SU-DHL-6 (cell line): ENCODE data around the gene CSPG4.

Experiments used
- H2AFZ ChIP-seq: fragments of 200-600 bp; sonication (generic); 2 replicates; pipeline ENCODE4 v1.6.1; 2014; ENCODE audit warnings: low read depth, mild to moderate bottlenecking, moderate library complexity, mixed read lengths, antibody characterized with exemption, low read length; ENCODE audit not compliant: severe bottlenecking
- H3F3A ChIP-seq: fragments of 200-600 bp; shearing (Covaris generic); 2 replicates; pipeline ENCODE4 v1.6.0; 2016; ENCODE audit warnings: antibody characterized with exemption, mild to moderate bottlenecking; ENCODE audit not compliant: insufficient read depth
- H3K27ac ChIP-seq: fragments of 200-600 bp; sonication (generic); 2 replicates; pipeline ENCODE4 v1.5.1; 2016; ENCODE audit warnings: low read depth, mild to moderate bottlenecking, low read length, moderate library complexity, mixed read lengths
- H3K27me3 ChIP-seq: fragments of 200-600 bp; sonication (generic), shearing (Covaris generic); 2 replicates; pipeline ENCODE4 v1.6.0; 2014; ENCODE audit warnings: mild to moderate bottlenecking, low read length
- H3K36me3 ChIP-seq: fragments of 200-600 bp; sonication (generic); 2 replicates; pipeline ENCODE4 v1.6.1; 2014; ENCODE audit warnings: mild to moderate bottlenecking, low read length, mixed read lengths
- H3K4me2 ChIP-seq: fragments of 300-600, 200-600 bp; shearing (Covaris generic), sonication (generic); 2 replicates; pipeline ENCODE4 v1.6.0; 2014; ENCODE audit warnings: low read length, low read depth, mild to moderate bottlenecking; ENCODE audit not compliant: poor library complexity, severe bottlenecking
- H3K4me3 ChIP-seq: fragments of 200-600 bp; sonication (generic); 2 replicates; pipeline ENCODE4 v1.5.1; 2014; ENCODE audit warnings: antibody characterized with exemption, low read length, mild to moderate bottlenecking, mixed read lengths; ENCODE audit not compliant: insufficient read depth, poor library complexity, severe bottlenecking
- H3K79me2 ChIP-seq: fragments of 200-600 bp; sonication (generic); 2 replicates; pipeline ENCODE4 v1.6.1; 2014; ENCODE audit warnings: mild to moderate bottlenecking, low read length, moderate library complexity; ENCODE audit not compliant: insufficient read depth
- H3K9ac ChIP-seq: fragments of 200-600 bp; sonication (generic); 2 replicates; pipeline ENCODE4 v1.7.0; 2014; ENCODE audit warnings: mild to moderate bottlenecking, low read length
- H3K9me2 ChIP-seq: fragments of 200-600 bp; sonication (generic); replicated peaks from 2 replicates; pipeline ENCODE4 v1.6.1; 2014; ENCODE audit warnings: low read length; ENCODE audit not compliant: insufficient read depth
- H3K9me3 ChIP-seq: fragments of 200-600 bp; sonication (generic); 2 replicates; pipeline ENCODE4 v1.6.1; 2014; ENCODE audit warnings: low read length, mixed read lengths; ENCODE audit not compliant: insufficient read depth
- H4K20me1 ChIP-seq: fragments of 200-600 bp; sonication (generic); 2 replicates; pipeline ENCODE4 v1.6.1; 2014; ENCODE audit warnings: low read depth, mild to moderate bottlenecking, antibody characterized with exemption, low read length, moderate library complexity, mixed read lengths
- CTCF ChIP-seq: fragments of 200-600 bp; sonication (generic); IDR thresholded peaks from one replicate; pipeline ENCODE4 v1.5.1; 2017; ENCODE audit warnings: antibody characterized with exemption, mild to moderate bottlenecking, low read length, moderate library complexity; ENCODE audit not compliant: insufficient read depth, poor library complexity, severe bottlenecking
- EZH2phosphoT487 ChIP-seq: fragments of 200-600 bp; sonication (generic), shearing (Covaris generic); conservative IDR thresholded peaks from 2 replicates; pipeline ENCODE4 v1.6.1; 2018; ENCODE audit warnings: mild to moderate bottlenecking, antibody characterized with exemption, low read length, moderate library complexity, mixed read lengths

The CSPG4 gene

GRCh38 chr15:75666823-75667501 lies 45.7 kb downstream of the CSPG4 start:
- no peaks in the 10 kb centered on the region for H3K9me2 ChIP-seq
- H2AFZ ChIP-seq: no peak overlapping the region
- H3K79me2 ChIP-seq: no peaks in the 10 kb centered on the region
- H3K27ac ChIP-seq: no peak overlapping the region
- H3F3A ChIP-seq: no peaks in the 10 kb centered on the region
- H3K9me3 ChIP-seq: no peaks in the 10 kb centered on the region
- TF ChIP-seq EZH2phosphoT487 (no peak), CTCF (no peak)
- H3K27me3 ChIP-seq: no peaks in the 10 kb centered on the region
- H3K4me3 ChIP-seq: no peak overlapping the region
- no peaks in the 10 kb centered on the region for H4K20me1 ChIP-seq
- H3K36me3 ChIP-seq: no peaks in the 10 kb centered on the region
- H3K9ac ChIP-seq: no peak overlapping the region
- H3K4me2 ChIP-seq: no peak overlapping the region

- Histone ChIP-seq H3K4me2 (no peak overlapping the region), H2AFZ (no peak overlapping the region), H3K79me2 (no peaks in the 10 kb centered on the region), H3K36me3 (no peaks in the 10 kb centered on the region), H4K20me1 (no peaks in the 10 kb centered on the region), H3K4me3 (no peak overlapping the region), H3K27me3 (no peaks in the 10 kb centered on the region), H3K9me2 (no peaks in the 10 kb centered on the region), H3K9me3 (no peaks in the 10 kb centered on the region), H3K9ac (no peak overlapping the region), H3K27ac (no peak overlapping the region), H3F3A (no peaks in the 10 kb centered on the region)
- TF ChIP-seq EZH2phosphoT487: no peak
- TF ChIP-seq CTCF: no peak
Measured at GRCh38 chr15:75663931-75664421, 48.7 kb downstream of the CSPG4 start.

- Histone ChIP-seq H4K20me1 (no peaks in the 10 kb centered on the region), H3K9me2 (no peaks in the 10 kb centered on the region), H3K79me2 (no peaks in the 10 kb centered on the region), H3K4me2 (no peak overlapping the region), H3F3A (no peaks in the 10 kb centered on the region), H3K4me3 (no peak overlapping the region), H3K27me3 (no peaks in the 10 kb centered on the region), H3K27ac (no peak overlapping the region), H3K9ac (no peak overlapping the region), H3K36me3 (no peaks in the 10 kb centered on the region), H3K9me3 (no peaks in the 10 kb centered on the region), H2AFZ (no peak overlapping the region)
- TF ChIP-seq CTCF (no peak), EZH2phosphoT487 (no peak)
Measured at GRCh38 chr15:75662823-75663519, 49.7 kb downstream of the CSPG4 start.
